ENCODE measurements around the gene ERG28. TPM values are rescaled to one million over a fixed set of nuclear protein-coding genes. Genes with fewer than 3 reads are reported as not detected.

ERG28 gene
- total and polyA plus RNA-seq, 10 of the 15 experiments (the other 5 are each of a cell fraction or from before 2014, with no cell fraction given): 15.2 to 67.0 (median 48.1) TPM

DNA sequence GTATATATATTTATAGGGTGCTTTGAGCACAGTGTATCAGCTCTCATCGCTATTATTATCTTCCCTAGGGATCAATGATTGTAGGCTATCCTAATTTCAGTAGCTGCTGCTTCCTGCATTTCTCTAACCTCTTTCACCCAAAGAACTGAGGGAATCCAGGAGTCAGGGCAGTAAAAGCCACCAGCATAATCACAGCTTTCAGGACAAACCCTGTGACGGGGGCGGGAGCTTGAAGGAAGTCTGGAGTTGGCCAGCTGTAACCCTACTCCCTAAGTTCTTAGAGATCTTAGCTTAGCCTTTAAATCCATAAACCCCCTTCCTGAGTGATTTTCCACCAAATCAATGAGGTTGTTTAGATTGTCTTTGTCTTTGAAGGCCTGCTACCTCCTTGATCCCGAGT, 48.5 kb downstream of the ERG28 start:
- ChIA-PET SMC1A (ENCODE audit: uncharacterized antibody, unreplicated experiment) (interaction anchor here (1.0 to 2.1 kb wide), 2 partner anchors 10 to 19 kb away, joined by 4 to 6 read pairs; no protein-coding TSS in a partner anchor), RAD21 (ENCODE audit: unreplicated experiment) (interaction anchor here (0.6 to 1.0 kb wide), 3 partner anchors 14 to 562 kb away, joined by 3 read pairs; no protein-coding TSS in a partner anchor), POLR2A (interaction anchor here (0.5 kb wide), 1 partner anchor 200 kb away, joined by 3 read pairs; no protein-coding TSS in a partner anchor), CTCF (interaction anchor here (2.4 kb wide), 1 partner anchor 42 kb away, joined by 9 read pairs; no protein-coding TSS in a partner anchor)
- 66% methylated on average over 4 of the region's 4 CpGs for WGBS (ENCODE audit: insufficient coverage, insufficient replicate concordance, low lambda C conversion rate, missing lambda C conversion rate)
- Histone ChIP-seq H3K9me3 (replicated peaks; ENCODE audit: control insufficient read depth, insufficient read depth, low read length) (peaks cover 13% of the 10 kb centered on the region), H3K4me1 (ENCODE audit: control insufficient read depth, insufficient read depth, low read length) (no peaks in the 10 kb centered on the region), H3K27ac (ENCODE audit: control insufficient read depth, insufficient read depth) (no peak overlapping the region), H3K36me3 (ENCODE audit: control insufficient read depth in 2 of 2, insufficient read depth in 2 of 2, low read length in 1 of 2) (no peaks in the 10 kb centered on the region), H3K9ac (ENCODE audit: control insufficient read depth, insufficient read depth, low read length) (no peak overlapping the region), H3K4me3 (no peak overlapping the region), H3K79me2 (ENCODE audit: control insufficient read depth, insufficient read depth, low read length) (no peaks in the 10 kb centered on the region), H2AFZ (ENCODE audit: control insufficient read depth, low read depth, low read length) (no peak overlapping the region), H3K4me2 (ENCODE audit: control insufficient read depth, insufficient read depth) (no peak overlapping the region), H4K20me1 (ENCODE audit: control insufficient read depth, insufficient read depth) (no peaks in the 10 kb centered on the region), H3K27me3 (replicated peaks in 1 of 2; ENCODE audit: control insufficient read depth in 2 of 2, insufficient read depth in 2 of 2, low read length in 1 of 2) (no peaks in the 10 kb centered on the region)
- FAIRE-seq (no peak), ATAC-seq (no peak), DNase-seq (ENCODE audit: low read depth, low spot score) (no peak)
- intact Hi-C loops (cut with micrococcal nuclease; ENCODE audit: unreplicated experiment) (no loop called here), in situ Hi-C loops (cut with MboI) (no loop called here)
- TF ChIP-seq SREBF2 (IDR thresholded peaks at IDR 0.05; ENCODE audit: low read length) (no peak), PBX3 (IDR thresholded peaks at IDR 0.05; ENCODE audit: insufficient replicate concordance, low read depth, low read length) (no peak), FOXK2 (IDR thresholded peaks at IDR 0.05) (no peak), MYB (IDR thresholded peaks at IDR 0.05; ENCODE audit: borderline replicate concordance, low read depth, low read length) (no peak), SKIL (IDR thresholded peaks at IDR 0.05; ENCODE audit: low read depth, poor library complexity, severe bottlenecking) (no peak), RCOR1 (conservative IDR thresholded peaks at IDR 0.05; ENCODE audit: low read depth, low read length) (no peak), IRF3 (IDR thresholded peaks at IDR 0.05) (no peak), NFXL1 (IDR thresholded peaks at IDR 0.05; ENCODE audit: borderline replicate concordance) (no peak), IRF4 (IDR thresholded peaks at IDR 0.05; ENCODE audit: low read depth, low read length) (no peak)
- TF ChIP-seq, protein P1, sequence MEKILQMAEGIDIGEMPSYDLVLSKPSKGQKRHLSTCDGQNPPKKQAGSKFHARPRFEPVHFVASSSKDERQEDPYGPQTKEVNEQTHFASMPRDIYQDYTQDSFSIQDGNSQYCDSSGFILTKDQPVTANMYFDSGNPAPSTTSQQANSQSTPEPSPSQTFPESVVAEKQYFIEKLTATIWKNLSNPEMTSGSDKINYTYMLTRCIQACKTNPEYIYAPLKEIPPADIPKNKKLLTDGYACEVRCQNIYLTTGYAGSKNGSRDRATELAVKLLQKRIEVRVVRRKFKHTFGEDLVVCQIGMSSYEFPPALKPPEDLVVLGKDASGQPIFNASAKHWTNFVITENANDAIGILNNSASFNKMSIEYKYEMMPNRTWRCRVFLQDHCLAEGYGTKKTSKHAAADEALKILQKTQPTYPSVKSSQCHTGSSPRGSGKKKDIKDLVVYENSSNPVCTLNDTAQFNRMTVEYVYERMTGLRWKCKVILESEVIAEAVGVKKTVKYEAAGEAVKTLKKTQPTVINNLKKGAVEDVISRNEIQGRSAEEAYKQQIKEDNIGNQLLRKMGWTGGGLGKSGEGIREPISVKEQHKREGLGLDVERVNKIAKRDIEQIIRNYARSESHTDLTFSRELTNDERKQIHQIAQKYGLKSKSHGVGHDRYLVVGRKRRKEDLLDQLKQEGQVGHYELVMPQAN (conservative IDR thresholded peaks at IDR 0.05): no peak
- BruUV-seq (replicated peaks): no TSS peak

All from GM12878 (cell line).